Vagina (tissue), 2 donors: ENCODE results near the gene HMCN1.

Experiments used
- POLR2A ChIP-seq, 2 donors: fragments of 450-650 bp; IDR thresholded peaks; one replicate each; pipeline ENCODE4 v1.6.1; 2017; ENCODE audit warnings: antibody characterized with exemption in 2 of 2, mild to moderate bottlenecking in 2 of 2, moderate library complexity in 2 of 2
- TF ChIP-seq, protein P1 (sequence below), 3 experiments: fragments of 450-650 bp in 2 of 3; fragments of 200-600 bp in 1 of 3; sonication (generic) in 1 of 3; IDR thresholded peaks; one replicate each; pipeline ENCODE4 v1.5.1; 2017 to 2019; ENCODE audit warnings: antibody characterized with exemption in 3 of 3, mild to moderate bottlenecking in 2 of 3, moderate library complexity in 2 of 3

DNA sequence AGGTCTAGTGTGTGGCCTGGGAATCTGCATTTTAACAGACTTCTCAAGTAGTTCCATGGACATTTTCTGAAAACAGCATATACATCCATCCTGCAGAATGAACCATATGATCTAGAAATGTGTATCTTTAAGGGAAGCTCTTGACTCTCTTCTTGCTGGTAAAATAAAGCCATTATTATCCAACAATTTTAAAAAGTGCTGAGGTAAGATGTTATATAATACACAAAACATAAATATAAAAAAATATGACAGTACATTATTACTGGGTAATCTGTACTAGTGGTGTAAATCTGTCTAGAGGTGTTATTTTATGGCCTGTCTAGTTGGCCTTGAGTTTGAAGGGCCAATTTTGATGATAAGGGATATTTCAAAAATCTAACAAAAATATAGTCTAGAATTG, 201.2 kb downstream of the HMCN1 start:
- TF ChIP-seq, protein P1, sequence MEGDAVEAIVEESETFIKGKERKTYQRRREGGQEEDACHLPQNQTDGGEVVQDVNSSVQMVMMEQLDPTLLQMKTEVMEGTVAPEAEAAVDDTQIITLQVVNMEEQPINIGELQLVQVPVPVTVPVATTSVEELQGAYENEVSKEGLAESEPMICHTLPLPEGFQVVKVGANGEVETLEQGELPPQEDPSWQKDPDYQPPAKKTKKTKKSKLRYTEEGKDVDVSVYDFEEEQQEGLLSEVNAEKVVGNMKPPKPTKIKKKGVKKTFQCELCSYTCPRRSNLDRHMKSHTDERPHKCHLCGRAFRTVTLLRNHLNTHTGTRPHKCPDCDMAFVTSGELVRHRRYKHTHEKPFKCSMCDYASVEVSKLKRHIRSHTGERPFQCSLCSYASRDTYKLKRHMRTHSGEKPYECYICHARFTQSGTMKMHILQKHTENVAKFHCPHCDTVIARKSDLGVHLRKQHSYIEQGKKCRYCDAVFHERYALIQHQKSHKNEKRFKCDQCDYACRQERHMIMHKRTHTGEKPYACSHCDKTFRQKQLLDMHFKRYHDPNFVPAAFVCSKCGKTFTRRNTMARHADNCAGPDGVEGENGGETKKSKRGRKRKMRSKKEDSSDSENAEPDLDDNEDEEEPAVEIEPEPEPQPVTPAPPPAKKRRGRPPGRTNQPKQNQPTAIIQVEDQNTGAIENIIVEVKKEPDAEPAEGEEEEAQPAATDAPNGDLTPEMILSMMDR (IDR thresholded peaks at IDR 0.05) = no peak
- TF ChIP-seq POLR2A (IDR thresholded peaks at IDR 0.05) = no peak
